ENCODE data around the gene KIF5C. TPM values are rescaled to one million over a fixed set of nuclear protein-coding genes. Genes with fewer than 3 reads are reported as not detected.
A peak's percentile ranks its signal among the peaks of the same experiment; 100 is the strongest.

Gene KIF5C
- polyA plus RNA-seq, 3 donors, result 4.1 to 5.6 (median 5.3) TPM

DNA sequence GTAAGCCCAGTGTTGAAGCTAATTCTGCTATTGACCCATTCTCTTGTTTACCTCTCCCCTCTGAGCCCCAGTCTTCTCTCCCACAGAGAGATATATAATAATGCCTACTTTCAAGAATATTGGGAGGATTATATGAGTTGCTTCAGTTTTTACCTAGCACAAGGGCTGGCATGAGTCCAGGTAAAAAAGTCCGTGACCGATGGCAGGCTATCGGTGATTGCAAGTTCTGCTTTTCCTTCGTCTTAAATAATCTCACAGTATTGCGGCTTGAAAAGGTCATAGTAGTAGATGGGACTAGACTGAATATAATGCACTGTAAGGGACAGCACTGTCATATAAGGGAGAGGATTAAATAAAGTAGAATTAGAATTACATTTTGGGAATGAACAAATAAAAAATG is 77.6 kb downstream of the KIF5C start:
- DNase-seq (ENCODE audit: extremely low read depth in 1 of 11, low read depth in 9 of 11, low spot score in 4 of 11), result no peak

DNA sequence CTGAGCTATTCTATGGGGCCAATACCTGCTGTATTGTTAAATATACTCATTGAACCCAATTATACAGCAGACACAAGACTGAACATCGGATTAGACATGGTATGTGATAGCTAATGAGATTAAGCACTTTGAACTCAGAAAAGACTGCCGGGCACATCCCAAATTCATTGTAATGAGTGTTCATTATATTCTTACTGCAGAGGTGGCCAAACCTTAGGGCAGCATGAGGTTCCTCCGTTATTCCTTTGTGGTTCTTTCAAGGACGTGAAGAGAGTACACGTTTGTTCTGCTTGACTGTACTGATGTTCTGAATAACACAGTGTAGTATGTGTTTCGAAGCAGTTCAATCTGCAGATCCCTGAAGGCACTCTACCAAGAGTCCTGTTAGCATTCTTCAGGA is 78.4 kb downstream of the KIF5C start:
- no peak for DNase-seq (ENCODE audit: extremely low read depth in 1 of 11, low read depth in 9 of 11, low spot score in 4 of 11)

DNA sequence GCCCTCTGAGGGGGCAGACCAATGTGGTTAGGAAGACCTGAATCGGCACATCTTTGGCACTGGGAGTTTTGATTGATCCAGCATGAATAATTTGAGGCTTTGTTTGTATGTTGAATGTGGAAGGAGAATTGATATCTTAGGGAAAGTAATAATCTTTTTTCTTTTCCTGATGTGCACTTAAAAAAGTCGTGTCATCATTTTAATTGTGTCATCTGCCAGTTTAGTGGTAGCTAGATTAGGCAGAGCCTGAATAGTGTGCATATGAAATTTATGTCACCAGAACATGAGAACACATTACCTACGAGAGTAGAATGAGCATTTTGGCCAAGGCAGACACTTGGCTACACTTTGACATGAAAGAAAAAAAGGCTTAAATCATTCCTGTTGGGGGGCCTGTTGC is 79.5 kb downstream of the KIF5C start:
- DNase-seq (ENCODE audit: extremely low read depth in 1 of 11, low read depth in 9 of 11, low spot score in 4 of 11), result no peak

DNA sequence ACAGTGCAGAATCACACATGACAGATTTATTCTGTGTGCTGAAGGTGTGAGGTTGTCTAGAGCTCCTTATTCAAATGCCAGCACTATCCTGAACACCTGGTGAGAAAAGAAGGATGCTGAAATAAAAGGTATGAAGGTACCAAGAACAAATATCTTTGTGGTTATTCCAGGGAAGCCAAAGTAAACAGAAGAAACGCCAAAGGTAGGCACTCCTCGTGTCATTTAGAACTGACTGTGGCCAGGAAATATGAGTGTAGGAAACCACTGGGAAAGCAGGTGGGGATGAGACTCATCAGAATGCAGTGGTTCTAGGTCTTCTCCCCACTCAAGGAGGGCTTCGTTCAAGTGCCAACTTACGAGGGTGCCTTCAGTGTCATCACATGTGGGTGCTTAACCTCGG is 80.8 kb downstream of the KIF5C start:
- no peak for DNase-seq (ENCODE audit: extremely low read depth in 1 of 11, low read depth in 9 of 11, low spot score in 4 of 11)

DNA sequence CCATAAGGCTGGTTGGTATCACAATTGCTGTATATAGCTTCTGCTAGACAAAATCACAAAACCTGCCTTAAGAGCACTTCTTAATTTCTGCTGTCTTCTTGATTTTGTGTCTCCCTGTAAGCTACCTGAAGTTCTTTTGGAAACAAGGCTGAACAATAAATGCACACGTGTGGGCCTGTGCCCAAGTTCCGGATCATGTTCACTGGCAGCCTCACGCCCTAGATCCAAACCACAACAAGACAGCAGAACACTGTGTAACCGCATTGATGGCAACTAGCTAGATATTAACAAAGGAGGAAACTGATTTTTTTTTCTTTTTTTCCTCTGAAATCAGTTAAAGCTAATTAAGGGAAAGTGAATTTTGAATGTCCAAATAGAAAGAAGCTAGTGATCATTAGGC is 82.0 kb downstream of the KIF5C start:
- DNase-seq (ENCODE audit: extremely low read depth in 1 of 11, low read depth in 9 of 11, low spot score in 4 of 11), result no peak

DNA sequence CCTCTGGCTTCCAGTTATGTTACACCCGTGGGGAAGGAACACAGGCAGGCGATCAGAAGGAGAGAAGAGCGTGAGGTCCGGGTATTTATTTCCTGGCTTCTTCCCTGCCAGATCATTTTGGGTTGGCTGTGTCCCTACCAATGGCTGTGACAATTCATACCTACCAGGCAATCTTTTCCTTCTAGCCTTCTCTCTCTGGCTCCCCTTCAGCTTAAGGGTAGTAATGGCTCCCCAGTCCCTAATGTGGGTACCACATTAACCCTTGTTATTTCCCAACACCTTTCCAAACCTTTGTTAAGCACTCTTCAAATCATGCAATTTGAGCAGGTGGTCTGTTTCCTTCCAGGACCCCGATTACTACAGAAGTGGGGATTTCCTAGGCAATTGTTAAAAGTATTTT is 84.7 kb downstream of the KIF5C start:
- no peak for DNase-seq (ENCODE audit: extremely low read depth in 1 of 11, low read depth in 9 of 11, low spot score in 4 of 11)

DNA sequence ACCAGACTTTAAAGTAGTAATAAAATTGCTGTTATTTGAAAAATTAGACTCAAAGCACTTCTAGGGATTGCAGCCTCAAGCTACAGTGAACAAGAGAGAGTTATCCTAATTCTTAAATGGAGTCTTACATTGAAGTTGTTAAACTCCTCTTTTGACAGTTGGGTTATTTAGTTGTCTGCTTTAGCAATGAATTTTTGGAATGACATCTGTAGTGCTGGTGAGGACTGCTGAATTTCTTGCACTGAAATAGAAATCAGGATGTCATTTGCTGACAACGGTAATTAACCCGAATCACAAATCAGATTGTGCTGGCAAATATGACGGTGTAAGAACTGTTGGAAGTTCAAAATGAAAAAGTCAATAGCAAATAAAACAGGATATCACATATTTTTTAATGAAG is 85.5 kb downstream of the KIF5C start:
- no peak for DNase-seq (ENCODE audit: extremely low read depth in 1 of 11, low read depth in 9 of 11, low spot score in 4 of 11)

DNA sequence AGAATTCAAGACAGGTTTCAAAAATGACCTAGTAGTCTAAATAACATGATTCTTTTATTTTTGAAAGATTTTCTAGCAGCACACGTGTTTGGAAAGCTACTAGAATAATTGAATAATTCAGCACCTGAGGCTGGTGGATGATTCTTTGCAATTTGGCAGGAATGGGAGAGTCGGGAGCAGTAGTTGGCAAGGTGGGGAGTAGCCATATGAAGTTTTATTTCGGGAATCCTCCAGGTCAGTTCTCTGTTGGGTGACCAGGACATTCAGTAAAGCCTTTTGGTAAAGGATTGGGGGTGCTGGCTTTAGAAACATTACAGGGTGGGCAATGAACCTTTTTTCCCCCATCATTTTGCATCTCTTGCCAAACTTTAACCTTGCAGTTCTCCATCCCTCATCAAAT is 88.4 kb downstream of the KIF5C start:
- DNase-seq (ENCODE audit: extremely low read depth in 1 of 11, low read depth in 9 of 11, low spot score in 4 of 11), result no peak

DNA sequence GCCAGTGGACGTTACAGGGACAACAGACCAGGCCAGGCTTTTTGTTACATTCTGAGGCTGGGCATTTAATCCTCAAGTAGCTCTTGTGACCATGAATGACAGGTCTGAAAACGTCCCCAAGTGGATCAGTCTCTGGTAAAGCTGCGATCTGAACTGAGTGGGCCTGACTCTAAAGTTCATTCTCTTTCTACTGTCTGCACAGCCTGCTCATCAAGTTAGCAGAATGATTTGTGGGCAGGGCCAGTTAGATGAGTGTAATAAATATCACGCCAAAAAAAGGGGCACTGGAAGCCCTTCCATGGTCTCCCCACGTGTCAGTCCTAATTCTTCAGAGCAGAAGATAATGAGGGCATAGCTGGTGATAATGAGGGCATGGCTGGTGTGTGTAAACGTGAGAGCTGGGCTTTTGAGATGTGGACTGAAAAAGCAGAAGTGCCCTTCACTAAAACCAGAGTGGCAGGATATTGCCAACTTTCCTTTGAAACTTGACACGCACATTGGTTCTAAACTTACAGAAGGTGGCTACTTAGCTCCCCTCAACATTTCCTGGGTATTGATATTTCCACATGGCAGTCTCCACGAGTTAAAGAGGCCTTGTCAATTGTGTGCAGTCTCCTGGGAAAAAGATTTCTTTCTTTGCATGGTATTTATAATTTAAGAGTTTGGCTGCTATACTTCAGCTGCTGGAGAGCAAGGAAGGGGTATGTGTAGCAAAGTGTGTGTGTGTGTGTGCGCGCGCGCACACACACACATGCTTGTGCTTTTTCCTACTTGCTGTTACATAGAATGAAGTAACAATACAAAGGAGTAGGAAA is 90.8 kb downstream of the KIF5C start:
- DNase-seq (ENCODE audit: extremely low read depth in 1 of 11, low read depth in 9 of 11, low spot score in 4 of 11), result no peak

DNA sequence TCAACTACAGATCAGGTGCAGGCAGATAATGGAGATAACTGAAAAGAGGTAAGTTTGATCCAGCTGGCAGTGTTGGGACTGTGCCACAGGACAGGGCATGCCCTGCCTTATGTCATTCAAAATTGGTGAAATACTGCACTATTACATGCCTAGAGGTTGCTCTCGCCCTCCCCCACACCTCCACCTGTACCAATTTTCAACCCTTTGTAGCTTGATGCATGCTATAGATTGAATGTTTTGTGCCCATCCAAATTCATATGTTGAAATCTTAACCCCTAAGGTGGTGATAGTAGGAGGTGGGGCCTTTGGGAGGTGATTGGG is 91.4 kb downstream of the KIF5C start:
- no peak for DNase-seq (ENCODE audit: extremely low read depth in 1 of 11, low read depth in 9 of 11, low spot score in 4 of 11)

DNA sequence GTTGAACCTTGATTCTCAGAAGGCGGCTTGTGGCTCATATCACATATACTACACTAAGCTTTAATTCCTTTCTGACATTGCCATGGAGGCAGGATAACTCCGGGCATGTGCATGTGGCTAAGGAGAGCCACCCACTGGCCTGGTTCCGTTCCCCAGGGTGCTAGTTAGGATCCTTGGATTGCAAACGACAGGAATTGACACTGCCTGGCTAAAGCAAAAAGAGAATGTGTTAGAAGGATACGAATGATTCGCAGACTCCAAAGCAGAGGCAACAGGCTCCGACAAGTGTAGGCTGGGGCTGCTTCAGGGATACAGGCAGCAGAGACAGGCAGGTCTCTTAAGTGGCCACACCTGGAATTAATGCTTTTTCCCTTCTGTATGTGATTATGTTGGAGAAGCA is 92.0 kb downstream of the KIF5C start:
- no peak for DNase-seq (ENCODE audit: extremely low read depth in 1 of 11, low read depth in 9 of 11, low spot score in 4 of 11)

DNA sequence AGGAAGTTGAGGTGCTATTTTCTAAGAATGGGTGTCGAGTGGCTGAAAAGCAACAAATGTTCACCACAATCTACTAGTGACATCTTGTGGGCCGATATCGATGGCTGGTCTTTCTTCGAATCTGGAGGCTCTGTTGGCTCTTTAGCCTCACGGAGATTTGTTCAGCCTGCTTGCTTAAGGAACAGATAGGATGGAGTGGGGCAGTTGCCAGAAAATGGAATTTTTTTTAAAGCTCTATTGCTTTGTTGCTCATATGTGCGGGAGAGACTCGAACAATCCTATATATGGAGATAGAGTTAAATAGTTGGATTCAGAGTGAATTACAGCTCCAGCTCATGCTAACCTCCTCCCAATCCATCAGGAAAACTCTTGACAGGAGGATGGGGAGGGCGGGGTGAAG is 92.6 kb downstream of the KIF5C start:
- peak in 3 of 11 donors; percentile 18 to 25 (median 23) for DNase-seq (ENCODE audit: extremely low read depth in 1 of 11, low read depth in 9 of 11, low spot score in 4 of 11)

DNA sequence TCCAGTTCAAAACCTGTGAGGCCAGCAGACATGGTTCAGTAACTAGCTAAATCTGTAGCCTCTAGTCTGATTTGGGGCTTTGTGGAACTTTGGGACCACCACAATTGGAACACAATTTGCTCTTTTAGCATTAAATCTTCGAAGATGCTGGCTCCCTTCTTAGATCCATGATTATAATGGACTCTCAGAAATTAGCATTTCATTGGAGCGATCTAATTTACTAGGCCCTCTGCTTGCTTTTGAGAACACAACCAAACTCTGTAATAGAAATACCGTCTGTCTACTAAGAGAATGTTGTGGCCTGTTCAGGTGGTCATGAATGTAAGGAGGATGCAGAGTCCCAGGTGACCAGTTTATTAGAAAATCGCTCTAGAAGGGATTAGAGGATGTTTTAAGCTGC is 93.3 kb downstream of the KIF5C start:
- DNase-seq (ENCODE audit: extremely low read depth in 1 of 11, low read depth in 9 of 11, low spot score in 4 of 11), result no peak

DNA sequence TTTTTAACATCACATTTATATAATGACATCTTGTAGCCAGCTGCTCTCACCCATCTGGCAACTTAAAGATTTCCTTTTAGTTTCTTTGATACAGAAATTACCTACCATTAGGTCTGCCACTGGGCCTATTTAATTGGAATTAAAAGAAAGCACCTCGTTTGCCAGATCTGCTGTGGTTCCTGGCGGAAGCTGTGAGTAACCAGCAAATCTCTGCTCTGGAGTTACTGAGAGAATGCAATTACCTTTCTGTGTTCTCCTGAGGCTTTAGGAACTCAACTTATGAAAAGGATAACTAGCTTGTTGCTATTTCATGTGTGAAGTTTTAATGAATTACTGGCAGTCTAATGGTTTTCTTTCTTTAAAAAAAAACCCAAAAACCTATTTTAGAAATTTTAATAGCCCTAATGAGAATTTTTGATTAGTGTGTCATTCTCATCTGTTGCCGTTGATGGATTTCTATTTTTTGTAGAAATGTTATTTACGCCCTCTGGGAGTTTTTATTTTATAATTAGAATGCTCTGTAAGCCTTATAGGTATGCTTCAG is 93.8 kb downstream of the KIF5C start:
- DNase-seq (ENCODE audit: extremely low read depth in 1 of 11, low read depth in 9 of 11, low spot score in 4 of 11), result no peak

DNA sequence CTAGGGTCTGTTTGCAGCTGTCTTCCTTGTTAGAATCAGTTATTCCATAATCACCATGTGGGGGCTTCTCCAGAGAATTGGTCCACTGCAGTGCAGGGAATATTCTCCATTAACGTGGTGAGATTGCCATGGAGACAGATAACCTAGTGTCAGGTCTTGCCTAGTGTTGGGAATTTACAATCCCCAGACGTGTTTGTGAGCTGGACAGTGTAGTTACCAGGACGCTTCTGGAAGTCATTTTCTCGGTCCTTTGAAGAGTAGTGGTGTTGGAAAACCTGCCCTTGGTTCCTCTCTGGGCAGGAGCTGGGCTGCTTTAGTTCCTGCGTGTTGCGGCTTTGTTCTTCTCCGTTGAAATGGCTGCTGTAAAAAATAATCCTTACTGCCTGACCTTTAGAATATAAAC is 94.6 kb downstream of the KIF5C start:
- no peak for DNase-seq (ENCODE audit: extremely low read depth in 1 of 11, low read depth in 9 of 11, low spot score in 4 of 11)

DNA sequence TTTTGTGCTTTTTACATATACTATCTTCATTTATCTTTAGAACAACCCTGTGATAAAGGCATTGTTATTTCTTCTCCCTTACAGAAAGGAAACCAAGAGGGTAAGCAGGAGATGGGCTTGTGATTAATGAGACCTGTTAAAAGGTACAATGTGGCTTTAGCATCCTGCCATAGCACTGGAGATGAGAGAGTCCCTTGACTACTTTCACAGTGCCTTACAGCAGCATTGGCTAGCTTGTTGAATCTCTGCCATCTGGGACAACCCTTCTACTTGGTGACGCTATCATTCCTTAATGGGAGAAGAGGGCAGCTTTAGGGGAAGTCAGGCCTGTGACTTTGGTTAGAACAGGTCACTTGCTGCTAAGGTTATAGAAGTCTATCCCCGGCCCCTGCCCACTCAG is 95.4 kb downstream of the KIF5C start:
- no peak for DNase-seq (ENCODE audit: extremely low read depth in 1 of 11, low read depth in 9 of 11, low spot score in 4 of 11)

DNA sequence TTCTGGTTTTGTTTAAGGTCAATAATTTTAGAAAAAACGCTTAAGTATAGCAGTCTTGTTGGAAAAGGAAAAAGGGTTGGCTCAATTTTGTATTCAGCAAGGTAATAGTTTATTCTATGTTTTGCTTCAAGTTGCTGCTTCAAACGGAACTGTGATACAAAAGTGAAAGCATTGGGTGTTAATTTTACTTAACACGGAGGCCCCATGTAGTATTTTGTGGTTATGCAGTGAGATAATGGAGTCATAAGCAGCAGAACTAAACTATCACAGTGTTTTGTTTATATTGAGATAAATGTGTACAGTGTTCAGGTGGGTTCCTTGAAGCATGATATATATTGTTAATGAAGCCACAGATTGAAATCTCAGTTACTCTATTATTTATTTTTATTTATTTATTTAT is 96.5 kb downstream of the KIF5C start:
- DNase-seq (ENCODE audit: extremely low read depth in 1 of 11, low read depth in 9 of 11, low spot score in 4 of 11), result no peak

DNA sequence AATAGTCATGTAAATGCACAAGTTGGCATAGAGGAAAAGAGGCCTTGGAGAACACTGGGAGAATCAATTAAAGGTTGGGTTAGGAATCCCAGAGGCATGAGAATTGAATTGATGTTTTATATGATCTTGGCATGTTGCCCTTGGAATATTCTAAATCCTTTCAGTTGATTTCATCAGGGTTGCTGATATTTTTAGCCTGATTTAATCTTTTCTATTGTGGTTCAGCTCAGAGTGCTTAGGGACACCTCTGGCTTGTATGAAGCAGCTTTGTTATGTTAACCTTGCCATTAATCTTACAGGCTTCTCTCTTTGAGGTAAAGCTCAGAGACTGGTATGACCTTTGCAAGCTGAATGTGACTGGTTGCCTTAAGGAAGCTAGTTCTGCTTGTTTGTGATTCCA is 99.1 kb downstream of the KIF5C start:
- DNase-seq (ENCODE audit: extremely low read depth in 1 of 11, low read depth in 9 of 11, low spot score in 4 of 11), result no peak

DNA sequence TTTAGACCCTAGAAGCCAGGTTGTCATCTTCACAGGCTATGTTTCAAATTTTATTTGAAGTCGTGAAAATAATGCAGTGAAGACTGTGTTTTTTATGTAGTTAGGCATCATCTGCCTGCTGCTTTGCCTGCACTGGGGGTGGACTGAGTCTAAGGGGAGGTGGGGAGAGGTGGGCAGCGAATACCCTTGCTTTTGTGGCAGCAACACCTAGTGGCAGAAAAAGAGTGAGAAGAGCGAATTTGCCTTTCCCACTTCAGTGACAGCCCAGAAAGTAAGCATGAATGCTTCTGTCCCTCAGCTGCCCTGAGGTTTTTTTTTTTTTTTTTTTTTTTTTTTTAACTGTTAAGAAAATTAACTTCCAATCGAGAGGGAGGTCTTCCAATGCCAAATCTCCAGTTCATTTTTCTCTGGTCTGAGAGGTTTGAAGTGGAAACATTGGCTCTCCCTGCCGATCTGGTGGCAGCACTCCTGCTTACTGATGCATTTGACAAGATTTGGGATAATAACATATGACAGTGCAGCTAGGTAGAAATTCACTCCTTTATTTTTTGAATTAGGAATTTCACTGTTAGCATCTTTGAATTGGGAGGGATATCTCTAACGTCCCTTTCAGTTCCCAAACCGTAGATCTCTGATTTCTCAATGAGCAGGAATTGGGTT is 103.1 kb downstream of the KIF5C start:
- no peak for DNase-seq (ENCODE audit: extremely low read depth in 1 of 11, low read depth in 9 of 11, low spot score in 4 of 11)

DNA sequence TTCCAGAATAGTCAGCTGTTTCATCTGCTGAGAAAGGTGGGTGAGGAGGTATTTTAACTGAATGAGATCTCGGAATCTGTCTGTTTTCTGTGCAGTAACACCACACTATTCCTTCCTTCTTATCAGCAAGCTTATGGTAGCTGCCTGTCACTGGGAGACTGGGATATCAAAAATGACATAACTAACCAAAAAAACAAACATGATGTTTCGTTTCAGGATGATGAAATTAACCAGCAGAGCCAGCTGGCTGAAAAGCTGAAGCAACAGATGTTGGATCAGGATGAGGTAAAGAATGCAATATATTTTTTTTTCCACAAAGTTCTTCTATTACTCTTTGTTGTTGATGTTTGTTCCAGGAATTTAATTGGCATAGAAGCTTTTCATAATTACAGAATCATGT is 103.7 kb downstream of the KIF5C start:
- DNase-seq (ENCODE audit: extremely low read depth in 1 of 11, low read depth in 9 of 11, low spot score in 4 of 11), result no peak
